Right lobe of liver (tissue), 4 donors: ENCODE measurements around the gene NELL2.

ENCODE experiments used
- CTCF ChIP-seq, 4 donors: fragments of 200-600 bp in 3 of 4; fragments of 450-650 bp in 1 of 4; IDR thresholded peaks; one replicate each; pipeline versions ENCODE4 v1.5.1 to v1.8.0; 2016 to 2022; ENCODE audit warnings: antibody characterized with exemption in 4 of 4, mild to moderate bottlenecking in 2 of 4
- POLR2A ChIP-seq: fragments of 450-650 bp; IDR thresholded peaks from one replicate; pipeline ENCODE4 v1.6.1; 2017; ENCODE audit warnings: antibody characterized with exemption, mild to moderate bottlenecking
- donor health status: DM: no; HTN: no; CAD: no.
- donor health status: DM: no; HTN: no; CAD: no.
- donor health status: DM: no; HTN: yes; CAD: no.

DNA sequence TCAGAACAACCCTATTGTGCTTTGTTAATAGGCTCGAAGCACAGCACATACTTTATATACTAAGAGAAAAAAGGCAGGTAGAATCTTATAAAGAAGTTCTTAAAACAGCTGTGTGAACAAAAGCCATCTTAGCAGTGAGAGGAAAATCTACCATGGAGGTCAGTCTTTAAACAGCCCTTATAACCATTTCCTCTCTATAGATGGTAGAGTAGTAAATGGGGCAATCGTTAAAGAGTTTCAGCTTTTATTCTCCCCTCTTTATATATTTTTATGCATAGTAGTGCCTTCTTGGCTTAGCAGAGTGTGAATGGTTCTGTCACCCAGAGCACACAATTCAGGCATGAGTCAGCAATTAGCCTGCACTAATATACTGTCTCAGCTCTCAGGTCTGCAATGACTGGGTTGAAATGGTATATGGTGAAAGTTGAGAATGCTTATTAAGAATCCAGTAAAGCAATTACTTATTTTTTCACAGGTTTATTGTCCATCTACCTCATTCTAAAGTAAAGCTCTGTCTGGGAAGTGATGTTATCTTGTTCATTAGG lies 305.0 kb downstream of the NELL2 start:
- no peak for TF ChIP-seq POLR2A
- no peak for TF ChIP-seq CTCF (IDR thresholded peaks at IDR 0.05)
